ENCODE results near the gene EIF4G2.

Gene EIF4G2

DNA sequence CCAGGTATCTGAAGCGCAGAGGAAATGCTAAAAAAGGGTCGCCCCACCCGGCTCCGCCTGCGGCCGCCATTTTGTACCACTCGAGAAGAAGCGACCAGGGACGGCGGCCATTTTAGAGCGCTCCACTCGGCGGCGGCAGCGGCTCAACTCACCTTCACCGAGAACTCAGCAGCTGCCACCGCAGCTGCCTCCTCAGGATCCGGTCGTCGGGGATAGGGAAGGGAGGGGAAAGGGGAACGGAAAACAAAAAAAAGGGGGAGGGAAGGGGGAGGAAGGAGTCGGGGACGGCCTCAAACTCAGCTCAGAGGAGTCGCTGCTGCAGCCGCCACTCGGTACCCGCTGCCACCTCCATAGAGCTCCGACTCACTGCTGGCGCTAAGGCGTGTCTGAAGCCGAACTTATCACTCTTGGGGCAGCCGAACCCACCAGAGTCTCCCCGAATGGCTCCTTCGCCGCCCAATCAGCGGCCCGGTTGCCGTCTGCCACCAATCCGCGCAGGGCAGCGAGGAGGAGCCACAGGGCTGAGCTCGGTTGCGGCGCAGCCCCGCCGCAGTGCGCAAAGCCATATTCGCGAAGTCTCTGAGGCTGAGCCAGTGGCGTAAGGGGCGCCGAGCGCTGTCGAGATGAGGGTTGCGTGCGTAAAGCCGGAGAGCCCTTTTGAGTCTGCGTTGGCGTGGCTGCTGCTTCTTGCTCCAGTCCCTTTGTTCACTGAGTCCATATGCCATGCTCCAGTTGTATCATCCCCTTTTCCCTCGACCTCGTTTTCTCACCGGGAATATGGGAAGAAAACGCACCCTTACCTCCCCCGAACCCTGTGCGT, at the start of gene EIF4G2 (continued):
- TF ChIP-seq HIC1 (tag by site-specific recombination; IDR thresholded peaks at IDR 0.05) (peak; percentile 81), ZNF202 (tag by site-specific recombination; IDR thresholded peaks at IDR 0.05; ENCODE audit: borderline replicate concordance) (no peak), SETDB1 (IDR thresholded peaks at IDR 0.05; ENCODE audit: insufficient read length, low read length) (no peak), RBAK (tag by site-specific recombination; IDR thresholded peaks at IDR 0.05) (no peak), MYNN (tag by site-specific recombination; IDR thresholded peaks at IDR 0.05; ENCODE audit: borderline replicate concordance) (0 out of 2 replicates have a peak, but pooled peaks have one; percentile 17), ZNF10 (tag by site-specific recombination; IDR thresholded peaks at IDR 0.05) (peak; percentile 88), ZXDB (tag by site-specific recombination; IDR thresholded peaks at IDR 0.05) (no peak), YY1 (tag by site-specific recombination; IDR thresholded peaks at IDR 0.05) (peak; percentile 92), ZBTB26 (tag by site-specific recombination; optimal IDR thresholded peaks at IDR 0.05) (peak; percentile 71), ZNF561 (tag by site-specific recombination; IDR thresholded peaks at IDR 0.05; ENCODE audit: borderline replicate concordance) (0 out of 2 replicates have a peak, but pooled peaks have one; percentile 69), ZNF785 (tag by site-specific recombination; IDR thresholded peaks at IDR 0.05) (no peak), SP7 (tag by site-specific recombination; IDR thresholded peaks at IDR 0.05) (peak; percentile 71), SCRT2 (tag by site-specific recombination; IDR thresholded peaks at IDR 0.05) (no peak), ZBTB11 (tag by site-specific recombination; conservative IDR thresholded peaks at IDR 0.05; ENCODE audit: low read depth) (peak; percentile 85), ZNF214 (tag by site-specific recombination; IDR thresholded peaks at IDR 0.05; ENCODE audit: borderline replicate concordance) (no peak), BCL11A (tag by site-specific recombination; IDR thresholded peaks at IDR 0.05; ENCODE audit: low read depth) (no peak), ZNF768 (tag by site-specific recombination; IDR thresholded peaks at IDR 0.05) (no peak), ZNF274 (IDR thresholded peaks at IDR 0.05; ENCODE audit: low read length) (no peak), ZNF274 (tag by site-specific recombination; IDR thresholded peaks at IDR 0.05; ENCODE audit: borderline replicate concordance) (no peak), ZNF169 (tag by site-specific recombination; IDR thresholded peaks at IDR 0.05) (no peak), EGR2 (tag by site-specific recombination; IDR thresholded peaks at IDR 0.05; ENCODE audit: low read depth) (no peak), ZNF132 (tag by site-specific recombination; IDR thresholded peaks at IDR 0.05; ENCODE audit: borderline replicate concordance) (no peak), KLF10 (tag by site-specific recombination; IDR thresholded peaks at IDR 0.05) (peak; percentile 18; the same call in 1 of the 2 replicates), KLF9 (tag by site-specific recombination; IDR thresholded peaks at IDR 0.05; ENCODE audit: low read depth) (peak; percentile 57), ZNF777 (tag by site-specific recombination; IDR thresholded peaks at IDR 0.05; ENCODE audit: borderline replicate concordance) (no peak), ZNF830 (tag by site-specific recombination; IDR thresholded peaks at IDR 0.05; ENCODE audit: low read depth) (no peak), ZNF544 (tag by site-specific recombination; IDR thresholded peaks at IDR 0.05) (no peak), ZNF707 (tag by site-specific recombination; IDR thresholded peaks at IDR 0.05) (no peak), ZBTB48 (tag by site-specific recombination; IDR thresholded peaks at IDR 0.05) (peak; percentile 92; the same call in 1 of the 2 replicates), ZNF843 (tag by site-specific recombination; IDR thresholded peaks at IDR 0.05) (peak; percentile 69)
- TF ChIP-seq, protein P1, sequence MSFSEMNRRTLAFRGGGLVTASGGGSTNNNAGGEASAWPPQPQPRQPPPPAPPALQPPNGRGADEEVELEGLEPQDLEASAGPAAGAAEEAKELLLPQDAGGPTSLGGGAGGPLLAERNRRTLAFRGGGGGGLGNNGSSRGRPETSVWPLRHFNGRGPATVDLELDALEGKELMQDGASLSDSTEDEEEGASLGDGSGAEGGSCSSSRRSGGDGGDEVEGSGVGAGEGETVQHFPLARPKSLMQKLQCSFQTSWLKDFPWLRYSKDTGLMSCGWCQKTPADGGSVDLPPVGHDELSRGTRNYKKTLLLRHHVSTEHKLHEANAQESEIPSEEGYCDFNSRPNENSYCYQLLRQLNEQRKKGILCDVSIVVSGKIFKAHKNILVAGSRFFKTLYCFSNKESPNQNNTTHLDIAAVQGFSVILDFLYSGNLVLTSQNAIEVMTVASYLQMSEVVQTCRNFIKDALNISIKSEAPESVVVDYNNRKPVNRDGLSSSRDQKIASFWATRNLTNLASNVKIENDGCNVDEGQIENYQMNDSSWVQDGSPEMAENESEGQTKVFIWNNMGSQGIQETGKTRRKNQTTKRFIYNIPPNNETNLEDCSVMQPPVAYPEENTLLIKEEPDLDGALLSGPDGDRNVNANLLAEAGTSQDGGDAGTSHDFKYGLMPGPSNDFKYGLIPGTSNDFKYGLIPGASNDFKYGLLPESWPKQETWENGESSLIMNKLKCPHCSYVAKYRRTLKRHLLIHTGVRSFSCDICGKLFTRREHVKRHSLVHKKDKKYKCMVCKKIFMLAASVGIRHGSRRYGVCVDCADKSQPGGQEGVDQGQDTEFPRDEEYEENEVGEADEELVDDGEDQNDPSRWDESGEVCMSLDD (tag by site-specific recombination; IDR thresholded peaks at IDR 0.05), result peak; percentile 19; the same call in 1 of the 2 replicates

All from HEK293 (cell line).